COLO668 (cell line): ENCODE results near the gene SPAG9.

Source experiments
- DNase-seq: peaks from one replicate; lab custom pipeline; 2025; ENCODE audit not compliant: unreplicated experiment; lab: John Stamatoyannopoulos, UW

The SPAG9 gene

DNA sequence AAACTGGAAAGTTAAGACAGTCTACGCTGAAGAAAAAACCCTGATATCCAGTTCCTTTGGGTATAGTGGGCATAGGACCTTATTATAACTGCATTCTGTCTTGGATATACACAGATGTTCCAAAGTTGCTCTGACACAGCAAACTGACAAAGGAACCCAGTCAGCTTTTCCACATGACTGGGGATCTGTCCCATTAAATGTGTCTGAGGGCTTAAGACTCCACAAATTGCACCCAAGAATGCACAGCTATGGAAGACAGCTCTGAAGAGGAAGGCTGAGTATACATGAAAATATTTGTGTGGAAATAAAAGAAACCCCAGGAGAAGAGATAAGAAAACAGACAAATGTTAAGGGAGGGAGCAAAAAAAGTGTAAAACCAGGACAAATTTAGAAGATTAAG, 114.1 kb downstream of the SPAG9 start:
- no peak for DNase-seq

DNA sequence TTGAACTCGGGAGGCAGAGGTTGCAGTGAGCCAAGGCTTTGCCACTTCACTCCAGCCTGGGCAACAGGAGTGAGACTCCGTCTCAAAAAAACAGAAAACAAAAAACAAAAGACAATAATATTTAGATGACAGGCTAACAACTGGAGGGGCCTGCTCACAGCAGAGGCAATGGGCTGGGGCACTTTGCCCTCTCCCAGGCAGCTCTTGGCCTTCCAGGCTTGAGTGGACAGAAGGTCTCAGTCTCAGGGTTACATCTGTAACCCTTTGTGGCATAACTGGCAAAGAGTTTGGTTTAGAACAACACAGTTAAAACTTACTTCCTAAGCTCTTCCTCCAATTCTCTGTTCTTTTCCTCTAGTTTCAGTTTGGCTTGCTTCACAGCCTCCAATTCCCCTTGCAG, 114.9 kb downstream of the SPAG9 start:
- no peak for DNase-seq

DNA sequence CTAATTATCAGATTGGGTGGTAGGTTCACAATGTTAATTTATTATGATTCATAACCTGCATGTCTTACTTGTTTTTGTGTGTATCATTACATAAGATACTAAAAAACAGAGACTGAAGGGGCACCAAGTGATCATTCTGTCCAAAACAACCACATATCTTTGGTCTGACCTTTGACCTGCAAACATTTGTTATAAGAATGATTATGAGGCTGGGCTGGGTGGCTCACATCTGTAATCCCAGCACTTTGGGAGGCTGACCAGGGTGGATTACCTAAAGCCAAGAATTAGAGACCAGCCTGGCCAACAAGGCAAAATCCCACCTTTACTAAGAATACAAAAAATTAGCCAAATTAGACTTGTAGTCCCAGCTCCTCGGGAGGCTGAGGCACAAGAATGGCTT, 116.4 kb downstream of the SPAG9 start:
- no peak for DNase-seq

DNA sequence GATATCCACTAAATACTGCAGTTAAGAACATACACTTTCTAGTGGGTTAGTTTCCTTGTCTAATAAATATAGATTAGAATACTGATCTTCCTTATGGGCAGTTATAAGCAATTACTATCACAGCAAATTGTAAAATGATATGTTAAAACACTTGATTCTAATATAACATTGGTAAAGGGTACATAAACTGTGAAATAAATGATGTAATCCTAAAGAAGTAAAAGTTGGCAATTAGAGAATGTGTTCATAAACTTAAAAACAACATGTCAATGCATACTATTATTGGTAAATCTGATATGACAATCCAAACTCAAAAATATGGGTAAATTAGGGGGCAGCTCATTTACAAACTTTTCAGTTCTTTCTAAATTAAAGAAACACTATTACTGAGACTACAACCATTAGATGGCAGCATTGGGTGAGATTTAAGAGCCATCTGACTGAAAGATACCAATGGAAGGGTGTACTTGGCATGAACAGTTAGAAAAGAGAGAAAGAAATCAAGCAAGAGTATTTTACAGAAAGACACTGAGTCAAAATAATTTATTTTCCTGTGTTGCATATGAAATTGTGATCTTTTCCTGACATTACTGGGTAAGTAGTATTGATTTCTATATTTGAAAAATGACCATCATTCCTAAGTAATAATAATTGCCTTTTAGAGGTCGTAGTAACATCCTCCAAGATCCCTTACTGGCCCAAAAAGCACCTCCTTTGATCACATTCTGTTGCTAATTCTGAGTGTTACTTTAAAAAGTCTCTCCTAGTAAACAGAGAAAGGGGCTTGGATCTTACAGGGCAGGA, 119.6 kb downstream of the SPAG9 start:
- DNase-seq: peak; percentile 1

DNA sequence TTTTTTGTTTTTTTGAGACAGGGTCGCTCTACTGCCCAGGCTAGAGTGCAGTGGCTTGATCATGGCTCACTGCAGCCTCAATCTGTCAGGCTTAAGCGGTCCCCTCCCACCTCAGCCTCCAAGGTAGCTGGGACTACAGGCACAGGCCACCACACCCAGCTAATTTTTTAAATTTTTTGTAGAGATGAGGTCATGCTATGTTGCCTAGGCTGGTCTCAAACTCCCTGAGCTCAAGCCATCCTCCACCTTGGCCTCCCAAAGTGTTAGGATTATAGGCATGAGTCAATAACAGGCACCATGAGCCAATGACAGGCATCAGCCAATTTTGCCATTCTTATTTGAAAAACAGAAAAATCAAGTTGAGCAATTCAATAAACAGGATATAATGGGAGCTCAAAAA, 125.0 kb downstream of the SPAG9 start:
- DNase-seq: no peak

DNA sequence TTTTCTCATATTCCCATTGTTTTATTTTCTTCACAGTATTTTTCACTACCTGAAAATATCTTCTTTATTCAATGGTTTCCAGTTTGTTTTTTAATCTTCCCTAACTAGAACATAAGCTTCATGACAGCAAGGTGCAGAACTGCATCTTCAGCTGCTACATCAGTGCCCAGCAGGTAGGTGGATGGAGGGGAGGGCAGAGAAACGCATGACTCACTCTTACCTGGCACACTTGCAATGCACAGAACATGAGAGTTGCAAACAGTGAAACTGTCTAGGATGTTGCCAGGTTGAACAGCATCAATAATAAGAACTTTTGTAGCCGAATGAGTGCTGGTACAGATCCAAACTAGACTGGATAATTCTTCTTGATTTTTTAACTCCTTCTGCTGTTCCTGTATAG, 127.1 kb downstream of the SPAG9 start:
- no peak for DNase-seq

DNA sequence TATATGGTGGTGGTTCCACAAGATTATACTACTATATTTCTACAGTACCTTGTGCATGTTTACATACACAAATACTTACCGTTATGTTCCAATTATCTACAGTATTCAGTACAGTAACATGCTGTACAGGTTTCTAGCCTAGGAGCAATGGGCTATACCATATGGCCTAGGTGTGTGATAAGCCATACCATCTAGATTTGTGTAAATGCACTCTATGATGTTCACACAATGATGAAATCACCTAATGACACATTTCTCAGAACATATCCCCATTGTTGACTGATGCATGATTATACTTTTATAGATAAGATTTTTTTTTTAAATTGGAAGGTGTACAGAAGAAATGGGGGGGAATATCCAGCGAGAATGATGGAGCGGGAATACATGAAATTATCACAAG, 131.5 kb downstream of the SPAG9 start:
- no peak for DNase-seq

DNA sequence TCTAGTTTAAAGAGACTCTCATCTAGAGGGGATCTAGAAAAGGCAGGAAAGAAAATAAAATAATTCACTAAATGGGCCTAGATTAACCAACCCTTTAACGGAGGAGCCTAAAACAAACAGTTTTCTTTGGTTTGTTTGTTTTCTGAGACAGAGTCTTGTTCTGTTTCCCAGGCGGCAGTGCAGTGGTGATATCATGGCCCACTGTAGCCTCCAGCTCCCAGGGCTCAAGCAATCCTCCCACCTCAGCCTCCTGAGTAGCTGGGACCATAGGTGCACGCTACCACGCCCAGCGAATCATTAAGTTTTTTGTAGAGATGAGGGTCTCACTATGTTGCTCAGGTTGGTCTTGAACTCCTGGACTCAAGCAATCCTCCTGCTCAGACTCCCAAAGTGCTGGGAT, 132.2 kb downstream of the SPAG9 start:
- DNase-seq: no peak

DNA sequence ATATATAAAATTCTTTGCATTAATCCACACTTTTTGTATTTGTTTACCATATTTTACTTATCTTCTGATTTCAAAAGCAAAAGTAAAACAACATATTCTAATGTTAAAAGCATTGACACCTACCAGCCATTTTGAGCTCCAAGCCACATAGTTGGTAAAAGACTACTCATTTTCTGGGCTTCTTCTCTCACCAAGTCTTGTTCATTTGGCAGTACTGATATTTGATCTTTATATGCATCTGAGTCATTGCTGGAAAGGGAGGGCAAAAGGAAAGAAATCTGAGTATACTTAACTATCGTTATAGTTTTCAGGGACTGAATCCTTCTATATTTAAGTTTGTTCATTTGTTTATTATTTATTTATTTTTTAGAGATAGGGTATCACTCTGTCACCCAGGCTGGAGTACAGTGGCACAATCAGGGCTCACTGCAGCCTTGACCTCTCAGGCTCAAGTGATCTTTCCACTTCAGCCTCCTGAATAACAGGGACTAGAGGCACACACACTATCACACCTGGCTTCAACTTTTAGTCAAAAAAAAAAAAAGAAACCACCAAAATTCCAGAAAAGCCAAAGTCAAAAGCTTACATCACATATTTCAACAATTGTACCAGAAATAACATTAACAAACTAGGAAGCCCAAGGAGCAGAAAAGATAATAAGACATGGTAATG, 133.5 kb downstream of the SPAG9 start:
- no peak for DNase-seq

DNA sequence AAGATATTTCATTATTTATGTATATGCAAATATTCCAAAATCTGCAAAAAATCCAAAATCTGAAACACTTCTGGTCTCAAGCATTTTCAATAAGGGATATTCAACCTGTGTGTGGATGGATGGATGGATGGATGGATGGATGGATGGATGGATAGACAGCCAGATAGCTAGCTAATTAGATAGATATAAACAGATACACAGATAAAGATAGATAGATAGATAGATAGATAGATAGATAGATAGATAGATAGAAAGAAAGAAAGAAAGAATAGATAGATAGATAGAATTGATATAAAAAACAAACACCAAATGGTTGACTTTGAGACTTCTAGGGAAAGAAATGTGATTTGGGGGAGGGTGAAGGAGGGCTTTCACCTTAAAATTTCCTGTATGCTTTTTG, 139.4 kb downstream of the SPAG9 start:
- DNase-seq: no peak

DNA sequence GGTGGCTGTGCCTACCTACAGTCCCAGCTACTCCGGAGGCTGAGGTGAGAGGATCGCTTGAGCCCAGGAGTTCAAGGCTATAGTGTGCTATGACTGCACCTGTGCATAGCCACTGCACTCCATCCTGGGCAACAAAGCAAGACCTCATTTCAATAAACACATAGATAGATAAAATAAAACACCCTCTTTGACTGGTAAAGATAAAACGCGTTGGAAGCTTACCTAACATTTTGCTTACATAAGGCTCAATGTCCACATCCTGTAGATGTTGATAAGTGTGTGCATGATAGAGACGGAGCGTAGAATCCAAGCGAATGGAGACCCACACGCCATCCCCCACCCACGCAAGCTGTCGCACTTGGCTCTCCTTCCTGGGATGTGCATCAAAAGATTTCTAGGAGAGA, 141.1 kb downstream of the SPAG9 start:
- no peak for DNase-seq

DNA sequence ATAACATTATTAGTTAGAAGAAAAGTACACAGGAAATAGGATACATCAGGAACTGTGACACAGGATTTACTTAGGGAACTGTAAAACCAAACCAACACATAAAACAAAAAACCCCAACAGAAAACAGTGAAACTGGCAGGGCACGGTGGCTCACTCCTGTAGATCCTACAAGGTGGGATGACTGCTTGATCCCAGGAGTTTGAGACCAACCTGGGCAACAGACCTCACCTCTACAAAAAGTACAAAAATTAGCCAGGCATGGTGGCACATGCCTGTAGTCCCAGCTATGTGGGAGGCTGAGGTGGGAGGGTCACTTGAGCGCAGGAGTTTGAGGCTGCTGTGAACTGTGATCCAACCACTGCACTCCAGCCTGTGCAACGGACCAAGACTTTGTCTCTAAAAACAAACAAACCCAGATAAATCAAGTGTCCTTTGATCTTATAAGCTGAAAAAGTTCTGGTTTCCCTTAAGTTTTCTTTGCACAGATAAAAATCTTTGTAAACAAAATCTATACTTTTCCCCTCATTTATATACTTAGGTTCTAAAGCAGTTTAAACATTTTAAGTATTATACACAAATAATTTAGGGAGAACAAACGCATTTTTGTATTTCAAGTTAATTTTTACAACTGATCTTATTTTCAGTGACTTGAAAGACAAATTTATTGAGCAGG, 143.0 kb downstream of the SPAG9 start:
- DNase-seq: no peak

DNA sequence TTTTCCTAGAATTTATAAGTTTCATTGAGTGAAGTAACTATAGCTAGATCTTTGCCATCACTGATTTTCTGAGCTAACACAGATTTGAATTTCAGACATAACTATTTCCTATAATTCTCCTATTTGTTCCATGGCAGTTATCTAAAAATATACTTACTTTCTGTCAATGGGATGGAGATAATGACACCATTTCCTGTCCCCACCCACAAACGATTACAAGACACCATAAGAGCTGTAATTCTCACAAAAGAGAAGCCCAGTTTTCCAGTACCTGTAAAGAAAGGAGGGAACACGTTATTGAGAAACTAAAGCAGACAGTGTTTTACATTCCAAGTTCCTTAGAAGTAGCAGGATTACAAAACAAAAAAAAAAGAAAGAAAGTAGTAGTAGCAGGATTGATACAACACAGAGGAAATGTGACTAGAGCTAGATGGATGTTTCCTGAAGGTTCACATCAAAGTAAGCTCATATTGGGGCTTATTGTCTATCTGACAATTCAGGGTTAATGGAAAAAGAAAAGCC, 143.7 kb downstream of the SPAG9 start:
- no peak for DNase-seq

DNA sequence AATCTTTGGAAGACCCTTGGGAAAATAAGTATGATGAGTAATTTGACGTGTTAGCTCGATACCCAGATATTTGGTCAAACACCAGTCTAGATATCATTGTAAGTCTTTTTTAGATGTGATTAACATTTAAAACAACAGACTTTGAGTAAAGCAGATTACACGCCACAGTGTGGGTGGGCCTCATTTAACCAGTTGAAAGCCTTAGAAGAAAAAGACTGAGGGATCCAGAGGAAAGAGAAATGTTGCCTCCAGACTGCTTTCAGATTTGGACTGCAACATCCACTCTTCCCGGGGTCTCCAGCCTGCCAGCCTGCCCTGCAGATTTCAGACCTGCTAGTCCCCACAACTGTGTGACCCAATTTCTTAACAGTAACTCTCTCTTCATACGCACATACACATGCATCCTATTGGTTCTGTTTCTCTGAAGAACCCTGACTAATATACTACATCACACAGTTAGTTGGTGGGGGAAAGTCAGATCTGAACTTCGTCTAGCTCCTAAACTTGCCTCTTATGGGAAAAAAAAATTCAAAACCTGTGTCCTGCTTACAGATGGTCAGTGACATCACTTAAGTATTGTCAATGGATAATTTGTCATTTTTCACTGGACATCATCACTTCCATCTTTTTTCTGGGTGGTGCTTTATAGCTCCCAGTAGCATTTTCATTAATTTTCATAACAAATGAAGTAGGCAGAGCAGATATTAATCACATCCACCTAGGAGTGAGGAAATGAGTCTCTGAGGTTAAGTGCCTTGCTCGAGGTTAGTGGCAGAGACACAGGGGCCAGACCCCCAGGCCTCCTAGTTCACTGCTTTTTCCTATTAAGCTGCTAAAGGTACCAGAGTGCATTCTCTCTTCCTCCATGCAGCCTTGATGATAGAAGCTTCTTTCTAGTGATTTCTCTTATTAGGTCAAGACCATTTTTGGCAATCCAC, 146.8 kb downstream of the SPAG9 start:
- no peak for DNase-seq

DNA sequence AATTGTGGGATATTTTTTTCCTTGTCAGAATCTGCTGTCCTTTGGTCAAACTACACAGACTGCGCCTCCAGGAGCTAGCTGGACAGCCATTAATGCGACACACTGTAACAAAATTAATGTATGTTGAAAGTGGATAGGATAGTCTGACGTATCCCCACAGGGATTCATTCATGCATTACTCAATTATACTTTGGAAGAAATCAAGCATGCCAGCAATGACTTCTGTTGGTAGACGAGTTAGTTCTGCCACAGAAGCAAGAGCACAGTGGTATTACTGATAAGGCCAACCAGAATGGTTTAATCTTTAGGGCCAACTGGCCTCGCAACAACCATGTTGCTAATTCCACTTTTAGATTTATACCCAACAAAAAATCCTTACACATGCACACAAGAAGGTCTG, 148.1 kb downstream of the SPAG9 start:
- DNase-seq: no peak

DNA sequence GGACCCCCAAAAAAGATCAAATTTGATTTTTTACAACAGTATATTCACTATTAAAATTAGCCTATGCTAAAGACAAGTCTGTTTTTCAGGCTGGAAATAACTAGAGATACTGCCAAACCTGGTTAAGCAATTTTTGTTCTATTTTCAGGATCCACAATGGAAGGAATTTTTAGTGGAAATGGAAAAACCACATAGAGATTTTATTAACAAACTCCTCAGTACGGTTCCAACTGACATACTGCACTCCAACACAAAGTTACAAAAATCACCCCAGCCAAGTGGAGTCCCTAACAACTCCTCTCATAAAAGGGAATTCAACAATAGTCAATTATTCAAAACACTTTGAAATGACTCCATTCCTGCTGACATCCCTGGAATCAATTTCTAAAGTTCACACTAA, 152.9 kb downstream of the SPAG9 start:
- no peak for DNase-seq

DNA sequence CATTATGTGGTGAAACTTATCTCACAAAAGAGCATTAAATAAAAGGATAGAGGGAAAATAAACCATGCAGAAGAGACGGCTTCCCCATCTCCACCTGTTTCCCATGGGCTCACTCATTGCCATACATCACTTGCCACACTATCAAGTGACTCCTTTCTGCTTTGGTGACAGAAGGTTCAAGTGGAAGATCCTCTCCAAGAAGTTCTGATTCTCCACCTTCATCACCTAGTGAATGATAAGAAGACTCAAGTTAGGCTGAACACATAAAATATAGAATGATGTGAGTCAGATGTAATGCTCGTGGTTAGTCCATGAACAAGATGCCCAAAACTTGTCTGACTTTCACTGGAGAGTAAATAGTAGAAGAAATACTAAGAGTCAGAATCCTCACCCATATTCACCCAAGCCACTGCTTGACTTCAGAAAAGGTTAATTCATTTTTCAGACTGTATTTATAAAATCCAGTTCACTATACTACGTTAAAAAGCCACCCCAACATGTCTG, 154.5 kb downstream of the SPAG9 start:
- DNase-seq: no peak

DNA sequence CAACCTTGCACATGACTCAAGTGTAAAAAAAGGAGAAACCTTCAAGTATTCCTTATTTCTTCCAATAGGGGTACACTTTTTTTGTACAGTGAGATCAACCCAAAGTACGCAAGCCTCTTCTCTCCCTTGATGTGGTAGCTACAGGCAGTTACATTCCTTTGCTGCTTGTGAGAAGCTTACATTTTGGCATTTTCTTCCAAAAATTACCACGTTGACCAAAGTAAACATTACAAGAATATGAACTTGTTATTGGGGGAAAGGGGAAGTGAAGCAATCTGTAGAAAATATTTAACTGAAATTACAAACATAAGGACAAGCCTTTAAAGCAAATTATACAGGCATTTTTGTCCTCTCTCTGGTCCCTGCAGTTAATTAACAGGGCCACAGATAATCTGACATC, 157.5 kb downstream of the SPAG9 start:
- DNase-seq: no peak

DNA sequence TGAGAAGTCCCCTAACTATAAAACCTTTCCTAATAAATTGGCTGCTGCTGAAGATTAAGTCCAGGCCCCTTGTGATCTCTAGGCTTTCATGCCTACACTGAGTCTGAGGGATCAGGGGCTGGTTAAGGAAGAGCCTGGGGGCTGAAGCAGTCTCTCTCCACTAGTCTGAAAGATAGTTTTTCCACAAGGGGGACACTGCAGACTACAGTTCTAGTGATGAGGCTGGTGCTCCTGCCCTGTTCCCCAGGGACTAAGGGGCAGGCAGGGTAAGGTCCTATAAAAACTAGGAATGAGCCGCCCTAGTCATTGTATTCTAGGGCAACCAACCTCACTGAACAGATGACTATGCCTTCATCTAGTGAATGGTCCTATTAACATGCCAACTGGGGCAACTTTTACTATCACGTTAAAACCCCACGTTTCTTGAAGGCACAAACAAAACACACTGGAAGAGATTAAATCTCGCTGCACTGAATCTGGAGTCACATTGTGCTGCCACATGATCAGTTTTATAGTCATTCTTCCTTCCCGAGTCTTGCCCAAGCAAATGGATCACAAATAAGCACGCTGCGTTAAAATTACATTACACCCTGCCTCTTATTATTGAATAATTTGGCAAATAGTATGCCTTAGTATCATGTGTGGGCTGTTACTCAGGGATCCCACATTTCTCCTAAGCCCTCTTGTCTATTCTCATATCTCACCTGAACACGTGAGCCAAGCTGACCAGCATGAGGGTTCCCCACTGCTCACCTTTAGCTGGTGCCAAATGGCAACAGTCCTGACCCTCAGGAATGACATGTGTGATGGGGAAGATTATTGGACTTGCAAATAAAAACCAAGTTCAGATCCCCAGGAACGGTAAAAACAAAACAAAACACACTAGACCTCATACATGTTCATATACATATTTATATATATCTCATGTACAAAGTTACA, 159.1 kb downstream of the SPAG9 start:
- DNase-seq: no peak

DNA sequence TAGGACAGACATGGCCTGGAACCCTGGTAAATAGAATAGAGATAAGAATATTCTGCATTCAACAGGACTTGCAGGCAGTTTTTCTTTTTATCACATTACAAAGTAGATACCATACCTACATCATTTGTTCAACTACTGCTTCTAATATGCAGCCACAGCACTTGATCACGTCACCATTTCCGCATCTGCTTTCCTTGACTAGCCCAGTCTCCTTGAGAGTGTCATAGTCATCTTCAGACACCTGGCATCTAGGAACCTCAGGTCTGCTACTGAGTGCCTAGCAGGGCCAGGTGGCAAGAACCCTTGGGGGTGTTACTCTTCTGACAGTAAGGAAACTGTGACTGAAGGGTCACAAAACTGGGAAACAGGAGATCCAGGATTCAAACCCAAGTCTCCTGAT, 161.3 kb downstream of the SPAG9 start:
- DNase-seq: no peak
